ENCODE measurements around the gene ZNF827.

Gene ZNF827

GRCh38 chr4:145785391-145786008, 153.1 kb downstream of the ZNF827 start:
- DNase-seq, result no peak

- DNase-seq, result no peak
Observed at GRCh38 chr4:145784036-145784435, 154.6 kb downstream of the ZNF827 start.

DNA sequence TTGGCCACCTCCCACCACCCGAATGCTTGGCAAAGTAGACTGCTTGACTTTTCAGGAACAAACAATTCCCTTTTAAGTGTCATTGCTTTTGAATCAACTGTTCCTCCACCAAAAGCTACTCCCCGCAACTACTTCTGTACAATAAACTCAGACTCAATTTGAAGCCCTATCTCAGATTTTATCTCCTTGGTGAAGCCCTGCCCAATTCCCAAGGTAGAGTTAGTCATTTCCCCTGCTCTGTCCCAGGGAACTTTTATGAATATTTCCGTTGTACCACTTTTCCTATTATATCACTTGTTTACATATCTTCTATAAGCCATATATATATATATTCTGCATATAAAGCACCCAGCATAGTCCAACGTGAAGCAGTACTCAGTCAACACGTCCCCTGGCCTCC, 155.9 kb downstream of the ZNF827 start:
- no peak for DNase-seq

GRCh38 chr4:145781351-145781750, 157.3 kb downstream of the ZNF827 start:
- no peak for DNase-seq

DNA sequence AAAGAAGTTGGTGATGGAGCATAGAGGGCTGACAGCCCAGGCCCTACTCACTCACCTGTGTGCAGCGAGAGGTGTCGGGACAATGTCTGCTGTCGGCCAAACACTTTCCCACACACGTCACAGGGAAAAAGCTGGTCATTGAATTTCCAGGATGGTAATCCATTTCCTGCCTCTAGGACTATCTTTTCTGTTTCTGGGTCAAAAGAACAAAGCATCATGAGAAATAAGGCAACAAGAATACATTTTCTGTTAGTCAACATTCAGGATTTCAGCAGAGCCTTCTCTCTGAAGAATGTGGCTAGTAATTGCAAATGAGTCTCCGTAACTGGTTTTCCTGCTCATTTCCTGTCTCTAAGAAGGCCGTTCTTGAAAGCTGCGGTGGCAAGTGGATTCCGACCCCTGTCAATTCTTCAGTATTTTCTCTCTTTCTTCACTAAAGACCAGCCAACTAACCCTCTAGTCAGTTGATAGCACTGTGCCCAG, 159.3 kb downstream of the ZNF827 start:
- DNase-seq, result no peak

- DNase-seq, result no peak
Observed at GRCh38 chr4:145776208-145776607, 162.4 kb downstream of the ZNF827 start.

GRCh38 chr4:145775406-145775805, 163.2 kb downstream of the ZNF827 start:
- DNase-seq, result no peak

DNA sequence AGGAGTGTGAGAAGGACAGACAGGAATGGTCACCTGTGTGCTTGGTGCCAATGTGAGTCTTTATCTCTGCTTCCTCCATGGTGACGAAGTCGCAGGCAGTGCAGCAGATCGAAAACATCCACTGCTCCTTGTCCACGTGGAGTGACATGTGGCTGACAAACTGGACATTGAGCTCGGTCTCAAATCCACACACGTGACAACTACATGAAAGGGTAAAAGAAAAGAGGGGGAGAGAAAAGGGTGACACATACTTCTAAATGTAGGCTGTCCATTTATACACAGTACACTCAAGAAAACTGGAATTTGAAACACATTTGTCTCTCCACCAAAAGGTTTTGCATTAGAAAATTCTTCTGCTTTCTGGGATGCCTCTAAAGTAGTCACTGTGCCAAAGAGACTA, 164.2 kb downstream of the ZNF827 start:
- DNase-seq, result no peak

- DNase-seq, result no peak
Observed at GRCh38 chr4:145773581-145774234, 164.9 kb downstream of the ZNF827 start.

GRCh38 chr4:145772347-145772746, 166.3 kb downstream of the ZNF827 start:
- DNase-seq, result no peak

DNA sequence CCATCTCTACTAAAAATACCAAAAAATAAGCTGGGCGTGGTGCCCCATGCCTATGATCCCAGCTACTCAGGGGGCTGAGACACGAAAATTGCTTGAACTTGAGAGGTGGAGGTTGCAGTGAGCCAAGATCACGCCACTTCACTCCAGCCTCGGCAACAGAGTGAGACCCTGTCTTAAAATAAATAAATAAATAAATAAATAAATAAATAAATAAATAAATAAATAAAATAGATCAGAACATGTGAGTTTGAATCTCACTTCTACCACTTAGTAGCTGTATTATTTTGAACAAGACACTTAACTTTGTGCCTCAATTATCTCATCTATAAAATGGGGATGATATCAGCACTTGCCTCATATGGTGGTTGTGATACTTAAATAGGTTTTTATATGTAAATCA, 168.5 kb downstream of the ZNF827 start:
- no peak for DNase-seq

- no peak for DNase-seq
Observed at GRCh38 chr4:145769450-145770037, 169.1 kb downstream of the ZNF827 start.

DNA sequence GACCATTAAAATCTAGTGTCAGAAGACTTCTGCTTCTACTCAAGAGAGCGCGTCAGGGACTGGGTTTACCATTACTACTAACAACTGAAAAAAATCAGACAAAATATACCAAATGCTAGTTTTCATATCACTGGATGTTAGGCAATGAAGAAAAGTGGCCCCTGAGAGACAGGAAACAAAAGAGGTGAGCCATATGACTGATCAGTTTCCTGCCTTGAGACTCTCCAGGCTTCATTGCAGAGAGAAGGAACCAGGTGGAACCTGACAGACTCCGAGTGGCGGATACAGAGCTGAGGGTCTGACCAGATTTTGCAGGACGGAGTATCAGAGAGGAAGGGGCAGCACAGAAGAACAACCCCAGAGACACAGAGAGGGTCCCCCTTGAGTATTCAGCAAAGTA, 172.3 kb downstream of the ZNF827 start:
- DNase-seq, result no peak

GRCh38 chr4:145763399-145763798, 175.2 kb downstream of the ZNF827 start:
- no peak for DNase-seq

DNA sequence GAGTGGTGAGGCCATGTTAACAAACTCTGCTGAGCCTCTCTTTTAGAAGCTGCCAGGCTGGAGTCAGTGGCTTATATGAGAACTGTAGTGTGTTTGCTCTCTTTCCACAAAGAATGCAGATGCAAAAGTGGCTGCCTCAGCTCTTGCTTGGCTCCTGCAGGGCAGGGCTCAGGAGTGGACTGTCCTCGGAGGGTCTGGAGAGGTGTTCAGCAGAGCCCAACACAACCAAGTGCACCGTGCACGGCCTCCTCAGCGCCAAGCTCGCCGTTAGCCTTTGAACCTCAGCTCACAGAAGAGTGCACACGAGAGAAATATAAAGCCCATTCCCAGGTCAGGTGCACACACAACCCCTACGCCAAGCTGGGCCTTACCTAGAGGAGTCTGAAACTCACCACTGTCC, 175.9 kb downstream of the ZNF827 start:
- no peak for DNase-seq

GRCh38 chr4:145760961-145761929, 177.4 kb downstream of the ZNF827 start:
- DNase-seq, result no peak

GRCh38 chr4:145760176-145760575, 178.4 kb downstream of the ZNF827 start:
- DNase-seq, result no peak

DNA sequence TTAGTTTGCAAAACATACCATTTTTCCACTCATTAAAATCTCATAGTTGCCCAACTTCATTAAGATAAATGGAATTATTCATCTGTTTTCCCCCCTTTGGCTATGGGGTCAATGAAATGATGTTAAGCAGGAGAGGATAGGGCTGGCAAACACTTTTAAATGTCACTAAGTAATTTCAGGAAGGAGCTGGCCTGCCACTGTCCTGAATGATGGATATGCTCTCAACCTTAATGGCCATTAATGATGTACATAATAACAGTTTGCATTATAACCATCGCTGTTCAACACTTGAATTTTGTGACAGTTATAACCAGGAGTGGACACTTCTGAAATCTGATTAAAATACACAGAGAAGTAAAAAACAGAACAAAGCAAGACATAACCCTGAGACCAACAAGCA, 181.4 kb downstream of the ZNF827 start:
- DNase-seq, result no peak

- DNase-seq, result no peak
Observed at GRCh38 chr4:145756244-145756643, 182.4 kb downstream of the ZNF827 start.

DNA sequence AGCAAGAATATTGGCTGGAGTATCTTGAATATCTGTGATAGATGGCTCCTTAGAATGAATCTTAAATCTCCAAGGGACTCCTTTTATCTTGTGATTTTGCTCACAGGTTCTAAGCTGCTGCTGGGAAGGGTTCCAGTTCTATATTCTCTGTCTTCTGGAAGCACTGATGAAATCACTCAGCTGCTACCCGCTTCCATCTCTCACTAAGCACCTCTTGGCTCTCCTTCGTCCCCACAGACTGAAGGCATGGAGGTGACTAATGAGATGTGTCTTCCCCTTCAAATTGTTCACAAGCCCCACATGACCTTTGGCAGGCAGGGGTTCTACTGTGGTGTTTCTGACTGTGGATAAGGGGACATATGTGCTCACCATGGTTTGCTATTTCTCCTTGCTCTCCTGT, 182.8 kb downstream of the ZNF827 start:
- no peak for DNase-seq

DNA sequence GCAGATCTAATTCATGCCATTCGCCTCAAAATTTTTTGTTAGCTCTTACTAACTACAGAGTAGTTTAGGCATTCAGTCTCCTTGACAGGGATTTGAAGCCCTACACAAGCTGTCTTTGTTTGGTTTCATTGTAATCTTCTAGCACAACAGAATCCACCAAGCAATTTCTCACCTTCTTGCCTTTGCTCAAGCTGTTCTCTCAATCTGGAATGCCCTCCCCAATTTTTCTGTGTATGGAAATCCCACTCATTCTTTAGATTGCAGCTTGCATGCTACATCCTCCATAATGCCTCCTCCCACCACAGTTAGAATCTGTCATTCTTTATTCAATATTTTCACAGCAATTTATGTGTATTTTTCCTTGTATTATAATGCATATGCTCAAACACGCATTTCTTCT, 195.0 kb downstream of the ZNF827 start:
- no peak for DNase-seq

DNA sequence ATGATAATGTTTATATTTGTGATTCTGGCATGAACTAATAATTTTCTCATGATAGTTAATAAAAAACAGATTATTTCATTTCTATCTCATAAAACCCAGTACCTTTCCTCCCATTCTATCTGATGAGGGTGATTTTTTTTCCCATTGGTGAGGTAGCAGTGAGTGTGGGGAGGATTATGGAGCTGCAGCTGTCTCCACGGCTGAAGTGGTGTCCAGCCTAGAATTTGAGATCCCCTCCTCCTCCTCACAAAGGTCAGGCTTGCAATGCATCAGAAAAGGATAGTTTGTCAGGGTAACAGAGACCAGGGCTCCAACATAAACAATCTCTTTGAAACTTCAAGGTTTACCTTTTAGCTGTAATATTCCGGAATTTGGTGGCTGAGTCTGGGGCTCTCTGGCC, 197.8 kb downstream of the ZNF827 start:
- no peak for DNase-seq

DNA sequence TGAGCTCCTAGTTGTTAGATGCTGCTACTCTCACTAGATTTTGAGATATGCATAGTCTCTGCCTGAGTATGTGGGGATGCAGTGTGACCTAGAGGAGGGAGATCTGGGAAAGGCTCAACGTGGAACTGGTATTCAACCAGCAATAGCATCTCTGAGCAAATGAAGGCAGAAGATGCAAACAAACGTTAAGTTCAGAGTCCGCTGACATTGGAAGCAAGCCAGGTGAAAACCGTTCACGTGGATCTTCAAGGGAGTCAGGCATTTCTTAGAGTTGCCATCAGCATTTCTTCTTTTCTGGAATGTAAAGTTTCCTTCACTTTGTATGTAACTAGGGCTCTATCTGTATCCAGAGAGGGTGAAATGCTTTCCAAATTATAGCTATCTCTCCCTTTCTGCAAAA, 198.8 kb downstream of the ZNF827 start:
- DNase-seq, result no peak
